Measurements from ENCODE around the gene TNNT3.

- TF ChIP-seq POLR2A (IDR thresholded peaks at IDR 0.05) (no peak), CTCF (IDR thresholded peaks at IDR 0.05) (no peak)
Measured at GRCh38 chr11:1877211-1878136, 42.0 kb upstream of the TNNT3 start.

All from testis (tissue), 2 donors.